ENCODE results near the gene PUM2. TPM values are rescaled to one million over a fixed set of nuclear protein-coding genes. Genes with fewer than 3 reads are reported as not detected.

The PUM2 gene
- total and polyA plus RNA-seq, 2 of the 13 experiments (the other 11 are each of a cell fraction or from before 2014, with no cell fraction given), result 69.6 to 69.8 TPM

- TF ChIP-seq ZBTB40 (IDR thresholded peaks at IDR 0.05), result no peak
- TF ChIP-seq ZBTB40 (CRISPR knock-in tag; IDR thresholded peaks at IDR 0.05), result no peak
- TF ChIP-seq SP140L (CRISPR knock-in tag; IDR thresholded peaks at IDR 0.05; ENCODE audit: borderline replicate concordance), result no peak
These were observed 117.8 kb downstream of the PUM2 start (continued) for GRCh38 chr2:20232837-20233207.

GRCh38 chr2:20231598-20232026, 119.0 kb downstream of the PUM2 start:
- Histone ChIP-seq H3K4me3 (replicated peaks in 1 of 3; ENCODE audit: insufficient read depth in 1 of 3, low read depth in 2 of 3, low read length in 3 of 3) (peak overlapping the region in 1 of 3 experiments; percentile 57; a peak in 1 of 6 replicates), H3K4me1 (ENCODE audit: insufficient read depth, low read length) (peaks cover 19% of the 10 kb centered on the region), H3K79me2 (ENCODE audit: insufficient read depth, low read length) (no peaks in the 10 kb centered on the region), H4K20me1 (ENCODE audit: insufficient read depth, low read length) (no peaks in the 10 kb centered on the region), H3K9ac (ENCODE audit: insufficient read depth, low read depth, low read length) (no peak overlapping the region), H2AFZ (ENCODE audit: low read length) (no peak overlapping the region), H3K4me2 (ENCODE audit: low read depth, low read length) (peak overlapping the region; percentile 62), H3K36me3 (replicated peaks in 1 of 2; ENCODE audit: control insufficient read depth in 1 of 2, insufficient read depth in 2 of 2, low read length in 2 of 2) (no peaks in the 10 kb centered on the region), H3K27me3 (ENCODE audit: control insufficient read depth in 1 of 2, insufficient read depth in 2 of 2, low read length in 2 of 2) (peaks cover 0 to 5% of the 10 kb centered on the region in 2 experiments; a peak in 4 of 5 replicates), H3K27ac (ENCODE audit: extremely low read length, insufficient read depth, low read length) (no peak overlapping the region), H3K9me3 (ENCODE audit: low read length) (no peaks in the 10 kb centered on the region)
- ATAC-seq (peak; percentile 77), DNase-seq (ENCODE audit: low spot score) (peak; percentile 46), FAIRE-seq (no peak)
- in situ Hi-C loops (cut with HindIII; ENCODE audit: extremely low pct_ligation_motif_present, low pct_unique_long_range_greater_than_20kb), result no loop called here
- ChIA-PET CTCF (ENCODE audit: low intra/inter-chr PET ratio, low total read pairs) (no interaction called here), POLR2A (interaction anchor here (1.2 to 1.7 kb wide), 3 partner anchors 8 to 51 kb away, joined by 4 to 7 read pairs (median 6); no protein-coding TSS in a partner anchor)
- 5% methylated on average over 6 of the region's 6 CpGs for WGBS (ENCODE audit: low lambda C conversion rate)
- no TSS peak for BruUV-seq (replicated peaks)
- intact Hi-C loops (cut with micrococcal nuclease; ENCODE audit: unreplicated experiment), result no loop called here
- TF ChIP-seq ZNF746 (CRISPR knock-in tag; IDR thresholded peaks at IDR 0.05), result no peak
- TF ChIP-seq NFE2L1 (CRISPR knock-in tag; IDR thresholded peaks at IDR 0.05; ENCODE audit: borderline replicate concordance), result no peak
- peak; percentile 57 for TF ChIP-seq ZNF687 (CRISPR knock-in tag; IDR thresholded peaks at IDR 0.05)
- TF ChIP-seq MYC (CRISPR knock-in tag; IDR thresholded peaks at IDR 0.05; ENCODE audit: borderline replicate concordance), result peak; percentile 28; the same call in 1 of the 2 replicates
- TF ChIP-seq REXO4 (CRISPR knock-in tag; IDR thresholded peaks at IDR 0.05; ENCODE audit: borderline replicate concordance), result no peak
